Kasumi-1 (cell line): Measurements from ENCODE around the gene LDHAL6B.
"Not testable (repeated sequence)": the region's sequence is repeated elsewhere in the genome, so short reads cannot be mapped to it uniquely, and the experiment has no call there.

ENCODE experiments used
- DNase-seq, 2 experiments: peaks; one replicate each; lab custom pipeline; 2025; lab: John Stamatoyannopoulos, UW

LDHAL6B gene

GRCh38 chr15:59206623-59207183 lies at the start of gene LDHAL6B:
LDHAL6B (plus strand) TSS chr15:59206843; CDS start chr15:59206941, 98 bp downstream.
- no peak for DNase-seq

GRCh38 chr15:59157396-59157795 lies 49.2 kb upstream of the LDHAL6B start:
- no peak for DNase-seq

- DNase-seq, result no peak
These were observed 48.6 kb upstream of the LDHAL6B start for GRCh38 chr15:59157840-59158700.

GRCh38 chr15:59158701-59159034 lies 48.0 kb upstream of the LDHAL6B start:
- no peak for DNase-seq

- DNase-seq, result no peak
These were observed 47.4 kb upstream of the LDHAL6B start for GRCh38 chr15:59159210-59159609.

- DNase-seq, result peak in 1 of 2 experiments; percentile 18
These were observed 45.6 kb upstream of the LDHAL6B start for GRCh38 chr15:59160880-59161593.

GRCh38 chr15:59162080-59162479 lies 44.6 kb upstream of the LDHAL6B start:
- DNase-seq, result not testable (repeated sequence)

GRCh38 chr15:59165726-59166125 lies 40.9 kb upstream of the LDHAL6B start:
- no peak for DNase-seq

GRCh38 chr15:59166166-59166565 lies 40.5 kb upstream of the LDHAL6B start:
- DNase-seq, result no peak

GRCh38 chr15:59166601-59167265 lies 39.9 kb upstream of the LDHAL6B start:
- DNase-seq, result no peak

- DNase-seq, result no peak
These were observed 38.1 kb upstream of the LDHAL6B start for GRCh38 chr15:59168536-59168935.

GRCh38 chr15:59169251-59169708 lies 37.4 kb upstream of the LDHAL6B start:
- no peak for DNase-seq

GRCh38 chr15:59170295-59171066 lies 36.2 kb upstream of the LDHAL6B start:
- no peak for DNase-seq

- DNase-seq, result no peak
These were observed 35.6 kb upstream of the LDHAL6B start for GRCh38 chr15:59171067-59171397.

- DNase-seq, result no peak
These were observed 34.2 kb upstream of the LDHAL6B start for GRCh38 chr15:59172289-59172901.

GRCh38 chr15:59173194-59173593 lies 33.4 kb upstream of the LDHAL6B start:
- no peak for DNase-seq

- no peak for DNase-seq
These were observed 32.4 kb upstream of the LDHAL6B start for GRCh38 chr15:59174151-59174834.

GRCh38 chr15:59174835-59175831 lies 31.5 kb upstream of the LDHAL6B start:
- DNase-seq, result peak; percentile 57 to 58

- no peak for DNase-seq
These were observed 29.9 kb upstream of the LDHAL6B start for GRCh38 chr15:59176653-59177316.
